Measurements from ENCODE around the gene KRTAP9-1.
"Not testable (repeated sequence)": the region's sequence is repeated elsewhere in the genome, so short reads cannot be mapped to it uniquely, and the experiment has no call there.

Gene KRTAP9-1

DNA sequence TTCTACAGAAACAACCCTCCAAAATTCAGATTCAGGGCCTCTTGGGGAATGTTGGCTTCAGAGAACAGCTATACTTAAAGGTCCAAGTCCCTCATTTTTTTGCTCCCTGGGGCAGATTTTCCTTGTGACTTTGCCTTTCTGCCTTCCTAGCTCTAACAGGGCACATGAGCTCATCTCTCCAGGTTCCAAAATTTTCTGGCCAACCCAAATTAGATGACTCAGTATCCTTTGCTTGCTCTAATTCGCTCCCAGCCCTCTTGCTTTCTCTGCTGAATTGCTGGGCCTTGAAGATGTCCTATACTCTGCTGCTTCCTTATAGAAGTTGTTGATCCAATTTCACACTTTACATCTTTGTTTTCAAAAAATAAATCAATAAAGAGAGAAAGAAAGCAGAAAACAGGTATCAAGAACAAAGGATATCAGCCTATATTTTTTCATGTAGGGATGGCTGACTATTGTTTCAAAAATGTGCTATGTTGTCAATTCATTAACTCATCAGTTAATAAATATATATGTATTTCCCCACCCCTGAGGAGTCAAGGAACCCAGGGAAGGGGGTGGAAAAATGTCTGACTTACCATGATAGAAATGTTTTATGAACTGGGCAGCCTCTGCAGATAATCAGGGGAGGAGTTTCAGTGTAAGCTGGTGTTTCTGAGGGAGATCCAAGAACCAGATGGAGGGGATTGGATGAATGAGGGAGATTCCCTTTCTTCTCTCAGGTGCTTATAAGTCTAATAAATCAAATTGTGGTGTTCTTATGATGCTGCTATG lies 10.7 kb upstream of the KRTAP9-1 start:
- DNase-seq (ENCODE audit: low spot score) = no peak

GRCh38 chr17:41184480-41184961 lies 5.2 kb upstream of the KRTAP9-1 start, which contains the start of gene KRTAP4-1:
KRTAP4-1 (minus strand) TSS chr17:41184911; CDS start chr17:41184854, 57 bp downstream.
- DNase-seq (ENCODE audit: low spot score) = no peak

- no peak for DNase-seq (ENCODE audit: low spot score)
Measured at GRCh38 chr17:41185001-41185400, 4.7 kb upstream of the KRTAP9-1 start.

DNA sequence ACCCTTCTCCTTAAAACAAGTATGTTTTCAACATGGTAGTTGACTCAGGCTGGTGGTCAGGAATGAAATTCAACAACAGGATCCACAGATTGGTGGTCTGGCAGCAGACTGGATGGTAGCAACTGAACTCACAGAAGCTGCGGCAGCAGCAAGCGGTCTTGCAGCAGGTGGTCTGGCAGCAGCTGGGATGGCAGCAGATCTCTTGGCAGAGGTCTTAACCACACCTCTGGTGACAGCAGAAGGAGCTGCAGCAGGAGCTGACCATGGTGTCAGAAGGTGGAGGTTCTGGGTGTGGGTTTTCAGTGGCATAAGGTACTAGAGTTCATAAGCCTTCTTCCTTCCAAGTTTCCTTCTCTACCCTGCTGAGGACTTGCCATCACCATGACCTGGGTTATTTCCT lies 2.8 kb upstream of the KRTAP9-1 start:
- DNase-seq (ENCODE audit: low spot score) = no peak

DNA sequence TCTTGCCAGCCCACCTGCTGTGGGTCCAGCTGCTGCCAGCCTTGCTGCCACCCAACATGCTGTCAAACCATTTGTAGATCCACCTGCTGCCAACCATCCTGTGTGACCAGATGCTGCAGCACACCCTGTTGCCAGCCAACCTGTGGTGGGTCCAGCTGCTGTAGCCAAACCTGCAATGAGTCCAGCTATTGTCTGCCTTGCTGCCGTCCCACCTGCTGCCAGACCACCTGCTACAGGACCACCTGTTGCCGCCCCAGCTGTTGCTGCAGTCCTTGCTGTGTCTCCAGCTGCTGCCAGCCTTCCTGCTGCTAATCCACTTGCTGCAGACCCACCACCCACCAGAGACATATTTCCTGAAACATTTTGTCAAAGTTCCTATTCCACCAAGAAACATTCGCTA lies 641 bp downstream of the KRTAP9-1 start:
- DNase-seq (ENCODE audit: low spot score) = no peak

DNA sequence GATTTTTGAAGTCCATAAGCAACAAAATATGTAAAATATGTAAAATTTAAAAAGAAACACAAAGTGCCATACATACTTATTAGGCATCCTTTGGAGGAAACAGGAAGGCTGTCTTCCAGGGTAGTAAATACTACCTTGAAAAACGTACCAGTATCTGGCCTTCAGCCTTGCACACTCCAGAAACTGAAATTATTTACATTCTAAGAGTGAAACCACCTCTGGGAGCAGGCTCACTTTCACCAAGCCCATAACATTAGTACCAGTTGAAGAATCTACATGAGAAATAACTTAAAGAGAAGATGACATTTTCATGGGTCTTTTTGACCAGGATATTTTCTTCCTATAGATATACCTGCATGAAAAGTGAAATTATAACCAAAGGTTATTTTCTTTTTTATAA lies 6.4 kb downstream of the KRTAP9-1 start:
- no peak for DNase-seq (ENCODE audit: low spot score)

- DNase-seq (ENCODE audit: low spot score) = no peak
Measured at GRCh38 chr17:41199421-41200078, 9.9 kb downstream of the KRTAP9-1 start.

DNA sequence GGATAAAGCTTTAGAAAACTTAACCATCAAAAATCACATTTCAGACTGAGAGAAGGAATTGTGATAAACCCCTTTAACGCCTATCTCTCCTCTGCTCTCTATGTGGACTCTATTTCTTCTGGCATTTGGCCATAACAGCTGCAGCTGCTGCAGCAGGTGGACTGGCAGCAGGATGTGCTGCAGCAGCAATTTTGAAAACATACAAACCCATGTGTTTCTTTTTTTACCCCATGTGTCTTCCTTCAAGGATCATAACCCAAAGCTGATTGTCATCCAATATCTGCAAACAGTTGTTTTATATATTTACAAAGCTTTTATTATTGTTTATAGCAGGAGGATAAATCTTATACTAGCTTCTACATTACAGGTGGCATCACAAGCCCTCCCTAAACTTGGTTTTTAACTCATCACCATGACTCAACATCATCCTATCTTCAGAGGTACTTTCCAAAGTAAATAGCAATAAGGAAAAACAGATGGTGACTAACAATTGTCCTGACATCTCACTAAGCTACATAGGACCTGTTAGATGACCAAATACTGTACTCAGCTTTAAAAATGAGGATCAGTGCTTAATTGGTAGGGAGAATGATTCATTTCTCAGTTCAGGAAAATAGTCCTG lies 22.3 kb downstream of the KRTAP9-1 start:
- no peak for DNase-seq (ENCODE audit: low spot score)

- no peak for DNase-seq (ENCODE audit: low spot score)
Measured at GRCh38 chr17:41212524-41213169, 23.0 kb downstream of the KRTAP9-1 start.

- DNase-seq (ENCODE audit: low spot score) = no peak
Measured at GRCh38 chr17:41215681-41216080, 26.0 kb downstream of the KRTAP9-1 start.

DNA sequence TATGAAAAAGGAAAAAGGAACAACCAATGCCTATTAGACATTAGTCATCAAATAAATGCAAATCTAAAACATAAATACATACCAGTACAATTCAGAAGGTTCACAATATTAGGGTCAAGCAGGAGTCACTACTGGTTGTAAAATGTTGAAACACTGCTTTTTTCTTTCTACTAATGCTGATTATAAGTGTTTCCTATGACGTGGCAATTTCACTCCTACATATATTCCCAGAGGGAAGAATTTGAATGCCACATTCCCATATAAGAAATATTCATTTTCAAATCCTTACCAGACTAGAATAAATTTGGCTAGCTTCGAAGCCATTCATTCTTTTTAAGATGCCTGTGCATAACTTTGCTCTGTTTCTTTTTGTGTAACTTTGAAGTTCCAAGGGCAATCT lies 34.1 kb downstream of the KRTAP9-1 start:
- no peak for DNase-seq (ENCODE audit: low spot score)

GRCh38 chr17:41226051-41226450 lies 36.4 kb downstream of the KRTAP9-1 start:
- no peak for DNase-seq (ENCODE audit: low spot score)

- not testable (repeated sequence) for DNase-seq (ENCODE audit: low spot score)
Measured at GRCh38 chr17:41226598-41227095, 37.0 kb downstream of the KRTAP9-1 start, which contains the start of gene KRTAP9-2. KRTAP9-2 (plus strand) TSS chr17:41226648; CDS start chr17:41226655, 7 bp downstream.

DNA sequence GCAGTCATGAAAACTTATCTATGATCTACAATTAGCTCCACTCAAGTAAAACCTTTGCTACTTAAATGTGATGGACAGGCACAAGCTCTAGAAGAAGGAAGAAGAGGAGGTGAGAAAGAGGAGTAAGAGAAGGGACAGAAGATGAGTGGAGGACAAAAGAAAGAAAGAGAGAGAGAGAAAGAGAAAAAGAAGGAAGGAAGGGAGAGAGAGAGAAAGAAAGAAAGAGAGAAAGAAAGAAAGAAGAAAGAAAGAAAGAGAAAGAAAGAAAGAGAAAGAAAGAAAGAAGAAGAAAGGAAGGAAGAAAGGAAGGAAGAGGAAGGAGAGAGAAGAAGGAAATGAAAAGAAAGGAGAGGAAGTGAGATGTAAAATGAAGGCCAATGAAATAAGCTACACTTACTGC lies 40.4 kb downstream of the KRTAP9-1 start:
- no peak for DNase-seq (ENCODE audit: low spot score)

DNA sequence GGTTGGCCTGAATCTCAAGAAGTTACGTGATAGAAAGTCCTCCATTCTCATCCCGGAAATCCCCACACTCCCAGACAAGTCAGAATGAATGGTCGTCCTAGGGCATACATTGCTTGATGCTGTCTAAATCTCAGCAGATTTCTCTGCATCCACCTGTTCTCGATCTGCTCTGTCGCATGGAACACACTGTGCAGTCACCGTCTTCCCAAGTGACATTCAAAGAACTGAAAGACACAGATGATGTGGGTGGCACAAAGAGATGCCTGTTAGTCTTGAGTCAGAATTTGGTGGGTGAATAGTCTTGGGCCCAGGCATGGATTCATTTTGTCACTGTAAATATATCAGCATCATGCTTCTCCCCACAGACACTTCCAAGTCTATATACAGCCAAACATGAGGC lies 42.0 kb downstream of the KRTAP9-1 start:
- DNase-seq (ENCODE audit: low spot score) = no peak

GRCh38 chr17:41232399-41233105 lies 42.9 kb downstream of the KRTAP9-1 start, which contains the start of gene KRTAP9-3:
KRTAP9-3 (plus strand) TSS chr17:41232449; CDS start chr17:41232502, 53 bp downstream.
- DNase-seq (ENCODE audit: low spot score) = not testable (repeated sequence)

DNA sequence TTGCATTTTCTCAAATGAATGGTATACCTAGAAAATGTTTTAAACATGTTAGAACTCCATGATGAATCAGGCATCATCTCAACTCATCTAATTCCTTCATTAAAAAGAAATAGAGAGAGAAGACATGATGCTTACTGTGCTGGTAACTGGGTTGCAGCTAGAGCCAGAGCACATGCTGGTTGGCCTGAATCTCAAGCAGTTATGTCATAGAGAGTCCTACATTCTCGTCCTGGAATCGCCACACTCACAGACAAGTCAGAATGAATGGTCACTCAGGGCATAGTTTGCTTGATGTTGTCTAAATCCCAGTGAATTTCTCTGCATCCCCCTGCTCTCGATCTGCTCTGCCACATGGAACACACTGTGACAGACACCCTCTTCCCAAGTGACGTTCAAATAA lies 47.4 kb downstream of the KRTAP9-1 start:
- DNase-seq (ENCODE audit: low spot score) = not testable (repeated sequence)

DNA sequence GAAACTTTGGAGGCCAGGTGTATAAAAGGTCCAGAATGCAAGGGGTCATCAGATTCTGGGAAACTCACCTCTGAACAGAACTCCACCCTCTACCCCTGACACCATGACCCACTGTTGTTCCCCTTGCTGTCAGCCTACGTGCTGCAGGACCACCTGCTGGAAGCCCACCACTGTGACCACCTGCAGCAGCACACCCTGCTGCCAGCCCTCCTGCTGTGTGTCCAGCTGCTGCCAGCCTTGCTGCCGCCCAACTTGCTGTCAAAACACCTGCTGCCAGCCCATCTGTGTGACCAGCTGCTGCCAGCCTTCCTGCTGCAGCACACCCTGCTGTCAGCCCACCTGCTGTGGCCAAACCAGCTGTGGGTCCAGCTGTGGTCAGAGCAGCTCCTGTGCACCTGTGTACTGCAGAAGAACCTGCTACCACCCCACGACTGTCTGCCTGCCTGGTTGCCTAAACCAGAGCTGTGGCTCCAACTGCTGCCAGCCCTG lies 48.3 kb downstream of the KRTAP9-1 start, which contains the start of gene KRTAP9-8:
KRTAP9-8 (plus strand) TSS at position 51 of the 489 bp plus-strand sequence; CDS start at position 104, 53 bp downstream.
- DNase-seq (ENCODE audit: low spot score) = not testable (repeated sequence)

Measured in pons (tissue), 1 donor.